ENCODE data around the gene TOMM20. TPM values are rescaled to one million over a fixed set of nuclear protein-coding genes. Genes with fewer than 3 reads are reported as not detected.

The TOMM20 gene
- total RNA-seq, 1 experiment from 2014 or later: 184 TPM

- no peak for DNase-seq (ENCODE audit: low spot score)
- H3K27me3 Mint-ChIP-seq (ENCODE audit: low read depth): no peaks in the 10 kb centered on the region
- TF ChIP-seq RORB (CRISPR knock-in tag; IDR thresholded peaks at IDR 0.05) (no peak), MAX (CRISPR knock-in tag; IDR thresholded peaks at IDR 0.05) (no peak), ZNF138 (CRISPR knock-in tag; conservative IDR thresholded peaks at IDR 0.05) (no peak), CTCF (IDR thresholded peaks at IDR 0.05) (no peak), RELA (CRISPR knock-in tag; IDR thresholded peaks at IDR 0.05; ENCODE audit: borderline replicate concordance) (no peak), IRF2 (CRISPR knock-in tag; IDR thresholded peaks at IDR 0.05; ENCODE audit: borderline replicate concordance, low read depth) (no peak), GABPB1 (CRISPR knock-in tag; IDR thresholded peaks at IDR 0.05) (no peak), NR2C2 (CRISPR knock-in tag; IDR thresholded peaks at IDR 0.05) (no peak), ETV6 (CRISPR knock-in tag; IDR thresholded peaks at IDR 0.05) (no peak), NFATC4 (CRISPR knock-in tag; IDR thresholded peaks at IDR 0.05) (no peak), ZNF281 (CRISPR knock-in tag; IDR thresholded peaks at IDR 0.05) (no peak)
- TF ChIP-seq, protein P1, sequence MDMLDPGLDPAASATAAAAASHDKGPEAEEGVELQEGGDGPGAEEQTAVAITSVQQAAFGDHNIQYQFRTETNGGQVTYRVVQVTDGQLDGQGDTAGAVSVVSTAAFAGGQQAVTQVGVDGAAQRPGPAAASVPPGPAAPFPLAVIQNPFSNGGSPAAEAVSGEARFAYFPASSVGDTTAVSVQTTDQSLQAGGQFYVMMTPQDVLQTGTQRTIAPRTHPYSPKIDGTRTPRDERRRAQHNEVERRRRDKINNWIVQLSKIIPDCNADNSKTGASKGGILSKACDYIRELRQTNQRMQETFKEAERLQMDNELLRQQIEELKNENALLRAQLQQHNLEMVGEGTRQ (CRISPR knock-in tag; IDR thresholded peaks at IDR 0.05): no peak
- TF ChIP-seq, protein P2, sequence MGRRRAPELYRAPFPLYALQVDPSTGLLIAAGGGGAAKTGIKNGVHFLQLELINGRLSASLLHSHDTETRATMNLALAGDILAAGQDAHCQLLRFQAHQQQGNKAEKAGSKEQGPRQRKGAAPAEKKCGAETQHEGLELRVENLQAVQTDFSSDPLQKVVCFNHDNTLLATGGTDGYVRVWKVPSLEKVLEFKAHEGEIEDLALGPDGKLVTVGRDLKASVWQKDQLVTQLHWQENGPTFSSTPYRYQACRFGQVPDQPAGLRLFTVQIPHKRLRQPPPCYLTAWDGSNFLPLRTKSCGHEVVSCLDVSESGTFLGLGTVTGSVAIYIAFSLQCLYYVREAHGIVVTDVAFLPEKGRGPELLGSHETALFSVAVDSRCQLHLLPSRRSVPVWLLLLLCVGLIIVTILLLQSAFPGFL (CRISPR knock-in tag; IDR thresholded peaks at IDR 0.05; ENCODE audit: borderline replicate concordance): no peak
- TF ChIP-seq, protein P3, sequence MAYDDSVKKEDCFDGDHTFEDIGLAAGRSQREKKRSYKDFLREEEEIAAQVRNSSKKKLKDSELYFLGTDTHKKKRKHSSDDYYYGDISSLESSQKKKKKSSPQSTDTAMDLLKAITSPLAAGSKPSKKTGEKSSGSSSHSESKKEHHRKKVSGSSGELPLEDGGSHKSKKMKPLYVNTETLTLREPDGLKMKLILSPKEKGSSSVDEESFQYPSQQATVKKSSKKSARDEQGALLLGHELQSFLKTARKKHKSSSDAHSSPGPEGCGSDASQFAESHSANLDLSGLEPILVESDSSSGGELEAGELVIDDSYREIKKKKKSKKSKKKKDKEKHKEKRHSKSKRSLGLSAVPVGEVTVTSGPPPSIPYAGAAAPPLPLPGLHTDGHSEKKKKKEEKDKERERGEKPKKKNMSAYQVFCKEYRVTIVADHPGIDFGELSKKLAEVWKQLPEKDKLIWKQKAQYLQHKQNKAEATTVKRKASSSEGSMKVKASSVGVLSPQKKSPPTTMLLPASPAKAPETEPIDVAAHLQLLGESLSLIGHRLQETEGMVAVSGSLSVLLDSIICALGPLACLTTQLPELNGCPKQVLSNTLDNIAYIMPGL (CRISPR knock-in tag; IDR thresholded peaks at IDR 0.05): no peak
- no peak for ATAC-seq
- H3K9me3 Mint-ChIP-seq: no peaks in the 10 kb centered on the region
- CTCF ChIA-PET: interaction anchor here (0.9 kb wide), 1 partner anchor 207 kb away, joined by 3 read pairs; no protein-coding TSS in a partner anchor
- no peaks in the 10 kb centered on the region for H3K36me3 Mint-ChIP-seq
- H3K4me1 Mint-ChIP-seq: peaks cover 21% of the 10 kb centered on the region
- POLR2A ChIA-PET: interaction anchor here (0.5 kb wide), 1 partner anchor 735 kb away, joined by 4 read pairs; no protein-coding TSS in a partner anchor
- H3K4me3 Mint-ChIP-seq: no peak overlapping the region
- no peak overlapping the region for H3K27ac Mint-ChIP-seq
Measured at GRCh38 chr1:235078480-235079381, 49.9 kb downstream of the TOMM20 start.
